Measurements from ENCODE around the gene LRCH1. TPM values are rescaled to one million over a fixed set of nuclear protein-coding genes. Genes with fewer than 3 reads are reported as not detected.

LRCH1 gene

GRCh38 chr13:46797501-46798237 lies 244.7 kb downstream of the LRCH1 start:
- Histone ChIP-seq H4K91ac (ENCODE audit: low read length) (peak overlapping the region; percentile 73), H3K9me3 (ENCODE audit: control insufficient read depth, low read length) (no peaks in the 10 kb centered on the region), H3K79me1 (replicated peaks; ENCODE audit: low read length, poor library complexity, severe bottlenecking) (peaks cover 5% of the 10 kb centered on the region), H2AFZ (ENCODE audit: low read depth, low read length) (peak overlapping the region; percentile 97), H2BK120ac (ENCODE audit: low read depth, low read length) (peak overlapping the region; percentile 80), H3K18ac (ENCODE audit: low read depth in 1 of 2, low read length in 2 of 2) (peak overlapping the region; percentile 73 to 94), H3K4me3 (ENCODE audit: insufficient read depth in 1 of 2, low read depth in 1 of 2, low read length in 2 of 2) (peak overlapping the region; percentile 44 to 93), H2AK5ac (ENCODE audit: low read length, severe bottlenecking) (peak overlapping the region; percentile 70), H3K4ac (ENCODE audit: low read depth in 1 of 2, low read length in 2 of 2) (peak overlapping the region in 1 of 2 experiments; percentile 59), H3K27me3 (ENCODE audit: control insufficient read depth in 1 of 2, insufficient read depth in 1 of 2, low read length in 2 of 2) (no peaks in the 10 kb centered on the region), H3K9ac (ENCODE audit: low read length) (peak overlapping the region; percentile 98), H4K8ac (ENCODE audit: low read length) (peak overlapping the region; percentile 98), H3K27ac (ENCODE audit: low read length, poor library complexity, severe bottlenecking) (peak overlapping the region; percentile 91), H3K23ac (ENCODE audit: low read length in 2 of 2) (no peak overlapping the region), H2BK15ac (ENCODE audit: low read depth, poor library complexity, severe bottlenecking) (peak overlapping the region; percentile 49), H3K14ac (ENCODE audit: low read length in 2 of 2) (peak overlapping the region in 1 of 2 experiments; percentile 26), H3K4me1 (ENCODE audit: control insufficient read depth, insufficient read depth, low read depth, low read length) (peaks cover 14% of the 10 kb centered on the region), H3K36me3 (ENCODE audit: control insufficient read depth in 1 of 2, insufficient read depth in 2 of 2, low read depth in 1 of 2, low read length in 2 of 2) (peaks cover 0 to 20% of the 10 kb centered on the region in 2 experiments), H3K4me2 (ENCODE audit: low read length, poor library complexity, severe bottlenecking) (peak overlapping the region; percentile 67), H2BK12ac (ENCODE audit: low read length in 2 of 2) (peak overlapping the region in 1 of 2 experiments; percentile 42), H2BK5ac (ENCODE audit: low read depth, low read length, poor library complexity, severe bottlenecking) (peak overlapping the region; percentile 33)
- DNase-seq, result no peak
- WGBS, result 78% methylated on average over 8 of the region's 9 CpGs

DNA sequence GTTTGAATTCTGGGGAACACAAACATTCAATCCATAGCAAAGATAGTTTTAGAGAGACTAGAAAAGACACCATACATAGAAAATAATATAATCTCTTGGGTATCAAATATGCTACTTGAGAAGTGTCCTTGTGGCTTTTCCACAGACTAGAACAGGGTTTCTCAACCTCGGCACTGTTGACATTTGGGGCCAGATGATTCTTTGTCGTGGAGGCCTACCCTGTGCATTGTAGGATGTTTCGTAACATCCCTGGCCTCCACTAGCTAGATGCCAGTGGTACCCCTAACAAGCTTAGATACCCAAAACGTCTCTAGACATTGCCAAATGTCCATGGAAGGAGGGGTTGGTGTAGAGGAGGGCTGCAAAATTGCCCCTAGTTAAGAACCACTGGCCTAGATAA lies 246.2 kb downstream of the LRCH1 start:
- Histone ChIP-seq H3K27ac (ENCODE audit: low read length, poor library complexity, severe bottlenecking) (no peak overlapping the region), H3K36me3 (ENCODE audit: control insufficient read depth in 1 of 2, insufficient read depth in 2 of 2, low read depth in 1 of 2, low read length in 2 of 2) (peaks cover 0 to 8% of the 10 kb centered on the region in 2 experiments), H2BK120ac (ENCODE audit: low read depth, low read length) (no peak overlapping the region), H2BK15ac (ENCODE audit: low read depth, poor library complexity, severe bottlenecking) (no peak overlapping the region), H3K4me3 (ENCODE audit: insufficient read depth in 1 of 2, low read depth in 1 of 2, low read length in 2 of 2) (no peak overlapping the region), H3K4me1 (ENCODE audit: control insufficient read depth, insufficient read depth, low read depth, low read length) (peaks cover 14% of the 10 kb centered on the region), H3K14ac (ENCODE audit: low read length in 2 of 2) (no peak overlapping the region), H4K8ac (ENCODE audit: low read length) (no peak overlapping the region), H3K9ac (ENCODE audit: low read length) (no peak overlapping the region), H2BK5ac (ENCODE audit: low read depth, low read length, poor library complexity, severe bottlenecking) (no peak overlapping the region), H3K4me2 (ENCODE audit: low read length, poor library complexity, severe bottlenecking) (no peak overlapping the region), H3K79me1 (replicated peaks; ENCODE audit: low read length, poor library complexity, severe bottlenecking) (peaks cover 4% of the 10 kb centered on the region), H2AK5ac (ENCODE audit: low read length, severe bottlenecking) (peak overlapping the region; percentile 89), H2BK12ac (ENCODE audit: low read length in 2 of 2) (no peak overlapping the region), H3K9me3 (ENCODE audit: control insufficient read depth, low read length) (no peaks in the 10 kb centered on the region), H2AFZ (ENCODE audit: low read depth, low read length) (no peak overlapping the region), H3K23ac (ENCODE audit: low read length in 2 of 2) (no peak overlapping the region), H3K4ac (ENCODE audit: low read depth in 1 of 2, low read length in 2 of 2) (no peak overlapping the region), H4K91ac (ENCODE audit: low read length) (no peak overlapping the region), H3K18ac (ENCODE audit: low read depth in 1 of 2, low read length in 2 of 2) (no peak overlapping the region), H3K27me3 (ENCODE audit: control insufficient read depth in 1 of 2, insufficient read depth in 1 of 2, low read length in 2 of 2) (no peaks in the 10 kb centered on the region)
- DNase-seq, result no peak
- WGBS, result 85% methylated on average over 2 of the region's 4 CpGs

GRCh38 chr13:46801858-46802257 lies 248.9 kb downstream of the LRCH1 start:
- no peak overlapping the region for H2AFZ ChIP-seq (ENCODE audit: low read depth, low read length)
- H3K9ac ChIP-seq (ENCODE audit: low read length), result no peak overlapping the region
- H2BK5ac ChIP-seq (ENCODE audit: low read depth, low read length, poor library complexity, severe bottlenecking), result no peak overlapping the region
- H3K4me3 ChIP-seq (ENCODE audit: insufficient read depth in 1 of 2, low read depth in 1 of 2, low read length in 2 of 2), result no peak overlapping the region
- H3K4ac ChIP-seq (ENCODE audit: low read depth in 1 of 2, low read length in 2 of 2), result no peak overlapping the region
- no peak overlapping the region for H4K91ac ChIP-seq (ENCODE audit: low read length)
- H3K4me1 ChIP-seq (ENCODE audit: control insufficient read depth, insufficient read depth, low read depth, low read length), result peaks cover 6% of the 10 kb centered on the region
- no peaks in the 10 kb centered on the region for H3K79me1 ChIP-seq (replicated peaks; ENCODE audit: low read length, poor library complexity, severe bottlenecking)
- H3K14ac ChIP-seq (ENCODE audit: low read length in 2 of 2), result no peak overlapping the region
- no peaks in the 10 kb centered on the region for H3K9me3 ChIP-seq (ENCODE audit: control insufficient read depth, low read length)
- no peak overlapping the region for H2BK120ac ChIP-seq (ENCODE audit: low read depth, low read length)
- H3K4me2 ChIP-seq (ENCODE audit: low read length, poor library complexity, severe bottlenecking), result no peak overlapping the region
- H3K36me3 ChIP-seq (ENCODE audit: control insufficient read depth in 1 of 2, insufficient read depth in 2 of 2, low read depth in 1 of 2, low read length in 2 of 2), result no peaks in the 10 kb centered on the region
- no peak overlapping the region for H3K27ac ChIP-seq (ENCODE audit: low read length, poor library complexity, severe bottlenecking)
- H3K23ac ChIP-seq (ENCODE audit: low read length in 2 of 2), result no peak overlapping the region
- no peak overlapping the region for H2BK15ac ChIP-seq (ENCODE audit: low read depth, poor library complexity, severe bottlenecking)
- no peak for DNase-seq
- H3K18ac ChIP-seq (ENCODE audit: low read depth in 1 of 2, low read length in 2 of 2), result no peak overlapping the region
- no peak overlapping the region for H2AK5ac ChIP-seq (ENCODE audit: low read length, severe bottlenecking)
- 21% methylated on average over 1 of the region's 1 CpG for WGBS
- no peak overlapping the region for H4K8ac ChIP-seq (ENCODE audit: low read length)
- no peaks in the 10 kb centered on the region for H3K27me3 ChIP-seq (ENCODE audit: control insufficient read depth in 1 of 2, insufficient read depth in 1 of 2, low read length in 2 of 2)
- no peak overlapping the region for H2BK12ac ChIP-seq (ENCODE audit: low read length in 2 of 2)

Small RNA genes lying within 50 kb of the gene (small RNA-seq; reads per million reads assigned to genes)
- not detected for gene AL359880.1 (ENCODE audit: low read depth)
